NCI-H526 (cell line): ENCODE data around the gene ABCG5.

ENCODE experiments used
- DNase-seq, 2 experiments: peaks; one replicate each; lab custom pipeline; 2025; lab: John Stamatoyannopoulos, UW

The ABCG5 gene

GRCh38 chr2:43841949-43842865, 3.6 kb upstream of the ABCG5 start:
- no peak for DNase-seq

- DNase-seq, result no peak
These were observed 2.3 kb upstream of the ABCG5 start for GRCh38 chr2:43840965-43841364.

GRCh38 chr2:43839776-43840564, 1.3 kb upstream of the ABCG5 start:
- no peak for DNase-seq

- no peak for DNase-seq
These were observed 644 bp downstream of the ABCG5 start for GRCh38 chr2:43837831-43838559.

- no peak for DNase-seq
These were observed 1.6 kb downstream of the ABCG5 start for GRCh38 chr2:43837033-43837432.

- no peak for DNase-seq
These were observed 6.2 kb downstream of the ABCG5 start for GRCh38 chr2:43832457-43832856.

- DNase-seq, result peak in 1 of 2 experiments; percentile 50
These were observed 6.9 kb downstream of the ABCG5 start for GRCh38 chr2:43831543-43832294.

GRCh38 chr2:43826305-43827250, 12.1 kb downstream of the ABCG5 start:
- DNase-seq, result no peak

- no peak for DNase-seq
These were observed 12.8 kb downstream of the ABCG5 start for GRCh38 chr2:43825841-43826240.

GRCh38 chr2:43824951-43825493, 13.6 kb downstream of the ABCG5 start:
- DNase-seq, result no peak

- DNase-seq, result no peak
These were observed 14.1 kb downstream of the ABCG5 start for GRCh38 chr2:43824512-43824911.

- no peak for DNase-seq
These were observed 14.9 kb downstream of the ABCG5 start for GRCh38 chr2:43823751-43824150.

GRCh38 chr2:43822839-43823238, 15.8 kb downstream of the ABCG5 start:
- no peak for DNase-seq

GRCh38 chr2:43819491-43820163, 19.0 kb downstream of the ABCG5 start:
- DNase-seq, result no peak

- DNase-seq, result no peak
These were observed 19.9 kb downstream of the ABCG5 start for GRCh38 chr2:43818761-43819160.

GRCh38 chr2:43814711-43815110, 23.9 kb downstream of the ABCG5 start:
- DNase-seq, result no peak

- DNase-seq, result no peak
These were observed 25.7 kb downstream of the ABCG5 start for GRCh38 chr2:43812947-43813346.

- DNase-seq, result no peak
These were observed 26.6 kb downstream of the ABCG5 start for GRCh38 chr2:43812006-43812405.

- no peak for DNase-seq
These were observed 27.8 kb downstream of the ABCG5 start for GRCh38 chr2:43810888-43811287.

- no peak for DNase-seq
These were observed 28.2 kb downstream of the ABCG5 start for GRCh38 chr2:43810452-43810851.
